HG03558 (cell line): ENCODE measurements around the gene PLEKHO2.

Experiments
- ATAC-seq: cut with Tn5 transposase; IDR thresholded peaks from one replicate; pipeline ENCODE4 v1.9.1; 2021; ENCODE audit warnings: moderate number of reproducible peaks; ENCODE audit not compliant: unreplicated experiment; ENCODE audit errors: extremely low read depth

Gene PLEKHO2

DNA sequence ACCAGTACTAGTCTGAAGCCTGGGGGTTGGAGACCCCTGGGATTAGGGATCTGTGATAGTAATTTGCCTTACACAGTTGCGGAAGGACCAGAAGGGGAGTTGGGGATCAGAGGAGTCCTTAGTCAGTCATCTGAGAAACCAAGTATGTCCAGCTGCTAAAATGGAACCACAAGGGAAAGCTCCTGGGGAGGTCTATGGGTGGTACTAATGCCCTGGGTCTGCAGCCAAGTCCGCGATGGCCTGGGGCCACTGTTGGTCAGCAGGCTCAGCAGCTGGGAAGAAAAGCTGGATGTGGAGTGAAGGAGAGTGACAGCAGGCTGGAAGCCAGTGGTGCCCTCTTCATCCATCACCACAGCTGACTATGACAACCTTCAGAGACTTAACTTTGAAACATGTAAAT, 67.8 kb downstream of the PLEKHO2 start:
- ATAC-seq = no peak

GRCh38 chr15:64911311-64912186, 69.8 kb downstream of the PLEKHO2 start, which contains the start of gene ANKDD1A:
ANKDD1A (plus strand) TSS chr15:64911902; CDS start chr15:64911931, 29 bp downstream.
- ATAC-seq = no peak

- ATAC-seq = no peak
These were observed 70.9 kb downstream of the PLEKHO2 start for GRCh38 chr15:64912379-64913325.

DNA sequence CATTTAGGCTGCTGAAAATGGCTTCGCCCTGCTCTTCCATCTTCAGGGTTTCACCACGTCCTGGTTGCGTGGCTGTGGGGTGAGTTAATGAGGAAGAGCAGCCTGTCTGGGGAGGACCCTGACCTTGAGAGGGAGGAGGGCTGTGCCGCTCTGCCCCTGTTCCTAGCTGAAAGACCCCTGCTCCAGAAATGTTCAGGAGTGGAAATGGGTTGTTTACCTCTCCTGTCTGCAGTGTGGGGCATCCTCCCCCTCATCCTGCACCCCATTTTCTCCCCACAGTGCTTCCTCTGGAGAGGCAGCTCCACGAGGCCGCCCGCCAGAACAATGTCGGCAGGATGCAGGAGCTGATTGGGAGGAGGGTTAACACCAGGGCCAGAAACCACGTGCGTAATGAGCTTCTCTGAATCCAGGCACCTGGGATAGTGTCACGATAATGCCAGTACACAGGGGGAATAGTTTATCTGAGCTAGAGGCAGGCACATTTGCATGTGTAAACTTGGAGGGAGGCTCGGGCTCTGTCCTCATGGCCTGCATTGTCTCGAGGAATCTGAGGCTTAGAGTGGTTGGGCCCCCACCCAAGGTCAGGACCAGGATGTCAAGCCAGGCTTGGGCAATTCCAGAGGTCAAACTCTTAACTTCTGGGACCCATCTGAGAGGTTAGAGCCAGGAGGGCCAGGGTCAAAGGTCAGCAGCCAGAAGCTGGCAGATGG, 74.0 kb downstream of the PLEKHO2 start:
- no peak for ATAC-seq

DNA sequence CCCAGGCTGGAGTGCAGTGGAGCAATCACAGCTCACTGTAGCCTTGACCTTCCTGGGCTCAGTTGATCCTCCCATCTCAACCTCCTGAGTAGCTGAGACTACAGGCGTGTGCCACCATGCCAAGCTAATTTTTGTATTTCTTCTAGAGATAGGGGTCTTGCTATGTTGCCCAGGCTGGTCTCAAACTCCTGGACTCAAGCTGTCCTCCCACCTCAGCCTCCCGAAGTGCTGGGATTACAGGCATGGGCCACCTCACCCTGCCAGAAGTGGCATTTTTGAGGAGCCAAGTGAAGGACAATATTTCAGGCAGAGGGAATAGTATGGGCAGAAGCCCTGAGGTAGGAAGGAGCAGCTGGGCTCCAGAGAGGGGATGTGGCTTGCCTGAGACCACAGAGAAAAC, 74.7 kb downstream of the PLEKHO2 start:
- ATAC-seq = no peak

GRCh38 chr15:64917211-64917610, 75.5 kb downstream of the PLEKHO2 start:
- no peak for ATAC-seq
